ENCODE results near the gene MRM3.

GRCh38 chr17:830381-830780, 48.2 kb downstream of the MRM3 start:
- TF ChIP-seq CTCF (conservative IDR thresholded peaks at IDR 0.05; ENCODE audit: low read depth, low read length) (no peak), SMC3 (IDR thresholded peaks at IDR 0.05; ENCODE audit: low read depth, low read length) (no peak), BHLHE40 (IDR thresholded peaks at IDR 0.05; ENCODE audit: low read depth, low read length) (no peak), CEBPB (IDR thresholded peaks at IDR 0.05; ENCODE audit: low read depth, low read length) (no peak), USF2 (IDR thresholded peaks at IDR 0.05; ENCODE audit: low read depth, low read length) (no peak), POLR2A (IDR thresholded peaks at IDR 0.05; ENCODE audit: low read depth, low read length) (no peak), MAZ (IDR thresholded peaks at IDR 0.05; ENCODE audit: borderline replicate concordance, low read depth, low read length) (no peak), FOS (IDR thresholded peaks at IDR 0.05; ENCODE audit: low read depth, low read length) (no peak), RFX5 (IDR thresholded peaks at IDR 0.05; ENCODE audit: low read depth, low read length) (no peak), RAD21 (IDR thresholded peaks at IDR 0.05; ENCODE audit: low read length) (no peak)

Data from IMR-90 (cell line).